Midbrain (tissue), 1 donor: ENCODE measurements around the gene ABO.
"Not testable (repeated sequence)": the region's sequence is repeated elsewhere in the genome, so short reads cannot be mapped to it uniquely, and the experiment has no call there.

Source experiments
- DNase-seq: peaks from one replicate; lab custom pipeline; 2025; lab: John Stamatoyannopoulos, UW

ABO gene

DNA sequence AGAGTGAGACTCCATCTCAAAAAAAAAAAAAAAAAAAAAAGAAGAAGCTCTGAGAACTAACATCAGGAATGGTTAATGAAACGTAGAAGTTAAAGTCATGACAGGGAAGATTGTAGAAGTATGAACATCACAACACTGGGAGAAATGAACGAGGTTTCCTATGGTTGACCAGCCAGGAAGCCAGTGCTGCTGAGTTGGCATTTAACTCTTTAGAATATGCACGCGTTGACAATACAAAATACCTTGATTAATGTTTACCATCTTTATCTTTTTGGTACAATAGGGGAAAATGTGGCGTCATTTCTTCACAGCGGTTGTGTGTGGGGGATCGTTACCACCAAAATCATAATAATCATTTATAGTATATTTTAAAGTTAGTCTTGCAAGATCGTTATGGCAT is 32.0 kb downstream of the ABO start:
- no peak for DNase-seq

DNA sequence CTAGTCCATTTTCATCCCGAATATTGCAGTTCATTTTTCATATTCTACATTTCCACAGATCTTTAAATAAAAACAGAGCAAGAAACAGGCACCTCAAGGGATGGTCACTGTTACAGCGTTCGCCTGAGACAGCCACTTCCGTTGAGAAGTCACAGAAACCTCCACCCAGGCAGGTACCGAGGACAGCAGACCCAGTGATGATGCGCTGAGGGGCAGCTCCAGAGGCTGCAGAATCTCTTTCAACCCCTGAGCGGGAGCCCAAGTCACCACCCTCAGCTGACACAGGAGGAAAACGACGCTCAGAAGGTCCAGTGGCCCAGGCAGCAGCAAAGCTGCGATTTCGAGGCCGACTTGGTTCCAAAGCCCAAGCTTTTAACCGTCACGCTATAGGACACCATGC is 32.8 kb downstream of the ABO start:
- DNase-seq, result no peak

GRCh38 chr9:133239533-133240090 is 35.4 kb downstream of the ABO start:
- DNase-seq, result no peak

DNA sequence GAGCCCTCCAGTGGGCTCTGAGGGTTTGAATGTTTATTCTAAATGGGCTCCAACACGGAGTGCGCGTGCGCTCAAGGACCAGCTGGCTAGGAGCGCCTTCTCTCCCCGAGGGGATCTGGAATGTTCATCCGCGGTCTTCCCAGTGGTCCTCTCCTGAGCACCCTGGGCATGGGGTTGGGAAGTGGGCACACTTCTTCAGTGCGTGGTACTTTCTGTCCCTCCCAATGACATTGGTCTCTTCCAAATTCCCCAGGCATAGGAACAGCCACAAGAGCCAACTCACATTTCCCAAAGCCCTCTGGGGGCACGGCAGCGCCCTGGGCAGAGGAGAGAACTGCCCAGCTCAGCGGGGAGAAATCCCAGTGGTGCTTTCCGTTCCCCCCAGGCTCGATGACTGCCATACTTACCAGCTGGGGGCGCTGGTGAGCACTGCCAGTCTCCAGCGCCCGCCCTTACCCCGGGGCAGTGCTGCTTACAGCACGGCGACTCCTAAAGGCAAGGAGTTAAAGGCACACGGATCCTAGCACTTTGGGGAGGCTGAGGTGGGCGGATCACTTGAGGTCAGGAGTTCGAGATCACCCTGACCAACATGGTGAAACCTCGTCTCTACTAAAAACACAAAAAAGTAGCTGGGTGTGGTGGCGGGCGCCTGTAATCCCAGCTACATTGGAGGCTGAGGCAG is 36.0 kb downstream of the ABO start:
- peak; percentile 6 for DNase-seq

DNA sequence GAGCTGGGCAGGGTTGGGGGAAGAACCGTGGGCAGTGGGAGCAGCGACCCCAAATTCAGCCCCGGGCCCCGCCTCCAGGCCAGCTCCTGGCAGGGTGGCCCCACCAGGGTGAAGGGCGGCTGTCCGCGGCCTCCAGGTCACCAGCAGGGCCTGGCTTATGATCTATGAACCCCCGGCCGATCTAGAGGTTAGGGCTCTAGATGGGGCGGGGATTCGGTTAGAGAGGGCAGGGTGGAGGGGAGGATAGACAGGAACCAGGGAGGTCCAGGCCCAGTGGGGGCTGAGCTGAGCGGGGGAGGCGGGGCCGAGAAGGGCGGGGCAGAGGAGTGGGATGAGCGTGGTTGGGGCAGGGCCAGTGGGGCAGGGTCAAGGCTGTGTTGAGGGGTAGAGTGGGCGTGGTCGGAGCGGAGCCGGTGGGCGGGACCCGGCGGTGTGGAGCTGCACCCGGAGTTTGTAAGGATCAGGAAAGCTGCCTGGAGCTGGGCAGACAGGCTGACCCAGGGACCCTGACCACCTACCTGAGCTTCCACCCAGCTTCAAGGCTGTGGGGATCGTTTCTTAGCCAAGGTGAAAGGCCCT is 36.6 kb downstream of the ABO start:
- no peak for DNase-seq

DNA sequence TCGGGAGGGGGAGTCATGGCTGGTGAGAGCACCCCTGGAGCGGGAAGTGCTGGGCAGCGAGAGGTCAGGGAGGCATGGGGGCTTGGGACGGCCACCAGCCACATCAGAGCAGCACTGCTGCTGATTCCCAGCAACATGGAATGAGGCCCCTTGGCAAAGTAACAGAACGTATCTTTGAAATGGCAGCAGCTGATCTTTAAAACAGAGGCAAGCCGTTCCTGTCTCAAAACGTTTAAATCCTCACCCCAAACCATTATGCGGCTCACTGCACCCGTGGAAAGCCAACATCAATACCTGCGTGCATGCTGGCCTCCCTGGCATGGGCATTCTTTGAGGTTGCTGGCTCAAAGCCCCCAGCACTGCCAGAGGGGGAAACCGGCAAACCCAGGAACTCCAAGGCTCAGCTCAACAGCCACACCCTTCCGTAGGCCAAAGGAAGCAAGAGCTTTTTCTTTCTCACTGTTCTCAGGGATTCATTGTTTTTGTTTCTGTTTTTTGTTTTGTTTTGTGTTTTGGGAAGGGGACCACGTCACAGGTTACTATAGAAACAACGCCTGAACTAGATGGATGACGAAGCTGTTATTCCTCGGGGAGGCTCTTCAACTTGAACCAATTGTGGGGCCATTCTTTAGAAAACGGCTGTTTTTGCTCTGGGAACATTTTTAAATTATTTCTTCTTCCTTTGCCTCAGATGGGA is 37.8 kb downstream of the ABO start:
- DNase-seq, result no peak

GRCh38 chr9:133236291-133237034 is 38.5 kb downstream of the ABO start:
- not testable (repeated sequence) for DNase-seq

DNA sequence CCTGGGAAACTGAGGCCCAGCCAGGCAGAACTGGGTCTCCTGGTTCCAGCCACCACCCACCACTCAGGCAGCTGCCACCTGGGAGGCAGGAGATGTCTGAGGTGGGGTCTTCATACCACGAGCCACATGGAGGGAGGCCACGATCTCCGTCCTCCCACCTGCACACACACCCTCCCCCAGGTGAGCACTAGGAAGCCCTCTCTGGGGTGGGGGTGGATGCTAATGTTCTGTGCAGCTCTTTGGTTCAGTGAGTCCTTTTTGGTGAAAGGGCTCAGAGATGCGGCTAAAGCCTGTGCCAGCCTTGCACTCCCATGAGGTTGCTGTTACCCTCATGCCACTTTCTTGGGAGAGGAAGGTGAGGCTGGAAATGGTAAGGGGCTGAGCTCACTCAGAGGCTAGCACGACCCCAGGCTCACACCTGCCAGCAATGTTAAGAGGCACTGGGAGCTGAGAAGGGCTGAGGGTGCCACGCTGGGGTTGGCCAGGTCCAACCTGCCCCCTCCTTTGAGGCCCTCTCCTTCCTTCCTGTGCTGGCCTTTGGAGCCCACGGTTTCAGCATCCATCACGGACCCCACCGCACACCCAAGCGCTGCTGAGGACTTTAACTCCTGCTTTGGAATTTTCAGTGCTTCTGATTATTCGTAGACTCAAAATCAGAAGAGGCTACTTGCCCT is 39.3 kb downstream of the ABO start:
- no peak for DNase-seq

- DNase-seq, result no peak
Observed at GRCh38 chr9:133234577-133235322, 40.3 kb downstream of the ABO start.

DNA sequence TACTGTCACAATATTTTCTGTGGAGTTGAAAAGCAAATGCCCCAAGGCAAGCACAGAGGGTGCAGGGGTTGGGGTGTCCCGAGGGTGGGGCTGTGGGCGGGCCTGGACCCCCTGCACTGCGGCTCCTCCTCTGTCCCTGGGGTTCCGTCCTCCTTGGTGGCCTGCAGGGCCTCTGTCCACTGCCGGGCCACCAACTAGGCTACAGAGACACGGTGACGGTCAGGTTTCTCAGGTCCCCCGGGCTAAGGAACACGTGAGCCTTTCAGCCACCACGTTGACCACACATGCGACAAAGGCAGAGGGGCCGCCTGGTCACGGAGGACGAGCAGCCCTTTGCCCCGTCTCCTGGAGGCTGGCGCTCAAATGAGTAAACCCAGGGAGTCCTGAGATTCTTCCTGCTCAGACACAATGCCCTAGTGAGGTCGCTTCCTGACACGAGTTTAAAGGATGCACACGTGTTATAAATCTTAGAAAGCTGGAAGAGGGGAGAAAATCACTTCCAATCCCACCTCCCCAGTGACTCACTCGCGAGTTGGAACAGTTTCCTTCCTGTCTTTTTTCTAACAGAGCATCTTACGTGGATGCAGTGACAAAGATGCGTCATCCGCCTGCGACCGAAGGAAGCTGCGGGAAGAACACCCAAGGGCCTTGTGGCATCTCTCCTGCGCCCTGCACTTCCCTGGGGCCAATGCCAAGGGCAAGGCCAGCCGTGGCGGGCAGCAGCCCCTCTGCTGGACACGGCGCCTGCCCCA is 41.1 kb downstream of the ABO start:
- no peak for DNase-seq

DNA sequence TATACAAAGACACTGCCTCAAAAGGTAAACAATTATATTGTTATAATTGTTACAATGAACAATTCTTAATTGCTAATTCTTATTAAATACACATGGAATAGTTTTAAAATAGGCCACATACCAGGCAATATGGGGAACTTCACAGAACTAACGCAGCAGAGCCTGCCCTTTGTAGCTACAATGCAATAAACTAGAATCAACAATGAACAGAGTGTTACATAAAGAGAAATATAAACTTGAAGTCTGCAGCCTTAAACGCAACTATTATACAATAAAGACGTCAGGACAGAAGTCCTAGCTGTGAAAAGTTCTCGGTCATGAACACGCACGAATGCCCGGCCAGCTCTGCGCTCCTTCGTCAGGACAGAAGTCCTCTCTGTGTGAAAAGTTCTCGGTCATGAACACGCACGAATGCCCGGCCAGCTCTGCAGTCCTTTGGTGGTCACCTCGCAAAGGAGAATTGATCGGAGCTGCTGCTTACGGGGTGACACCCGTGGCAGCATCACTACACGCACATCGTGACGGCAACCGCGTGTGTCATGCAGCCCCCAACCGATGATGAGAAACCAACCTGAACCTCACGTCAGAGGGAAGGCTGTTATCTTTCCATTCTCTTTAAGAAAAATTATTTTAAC is 43.0 kb downstream of the ABO start:
- not testable (repeated sequence) for DNase-seq

GRCh38 chr9:133230514-133230913 is 44.5 kb downstream of the ABO start:
- DNase-seq, result not testable (repeated sequence)

DNA sequence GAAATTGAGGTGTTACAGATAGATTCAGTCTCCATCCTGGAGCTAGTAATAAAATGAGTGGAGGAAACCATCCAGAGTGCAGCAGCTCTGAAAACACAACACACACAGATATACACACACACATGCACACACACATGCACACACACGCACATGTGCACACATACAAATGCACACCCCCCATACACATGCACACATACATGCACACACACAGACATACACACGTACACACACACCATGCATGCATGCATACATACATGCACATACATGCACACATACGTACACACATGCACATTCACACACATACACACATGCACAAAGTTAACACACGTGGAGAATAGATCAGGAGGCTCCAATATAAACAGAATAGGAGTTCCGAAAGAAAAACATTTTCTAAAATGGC is 44.9 kb downstream of the ABO start:
- no peak for DNase-seq

DNA sequence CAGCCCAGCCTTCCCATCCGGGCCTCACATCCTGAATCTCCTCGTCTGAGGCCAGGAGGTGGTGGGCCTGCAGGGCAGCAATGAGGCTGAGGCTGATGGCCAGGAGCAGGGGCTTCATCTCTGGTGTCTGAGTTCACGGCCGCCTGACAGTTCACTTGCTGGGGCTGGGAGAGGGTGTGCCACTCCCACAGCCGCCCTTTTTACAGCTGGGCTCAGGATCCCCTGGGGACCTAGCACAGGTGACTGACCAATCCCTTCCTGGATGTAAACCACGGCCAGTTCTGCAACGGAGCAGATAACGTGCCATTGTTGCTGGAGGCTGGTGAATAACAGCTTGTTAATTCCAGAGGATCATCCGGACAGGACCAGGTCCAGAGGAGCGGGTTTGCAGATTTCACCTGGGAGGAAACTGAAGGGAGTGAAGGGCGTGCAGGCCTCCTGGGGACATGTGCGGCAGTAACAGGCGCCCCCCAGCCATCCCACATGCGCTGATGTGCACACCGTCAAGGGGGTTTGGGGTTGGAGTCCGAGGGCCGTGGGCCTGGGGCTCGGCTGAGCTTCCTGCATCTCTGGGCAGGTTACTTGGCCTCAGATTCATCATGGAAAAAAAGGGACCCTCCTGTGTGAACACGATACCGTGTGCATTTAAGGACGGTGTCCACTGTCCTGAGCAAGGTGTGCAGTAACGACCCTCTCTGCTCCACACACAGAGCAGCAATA is 46.4 kb downstream of the ABO start:
- not testable (repeated sequence) for DNase-seq

- not testable (repeated sequence) for DNase-seq
Observed at GRCh38 chr9:133227996-133228395, 47.0 kb downstream of the ABO start.

- no peak for DNase-seq
Observed at GRCh38 chr9:133227242-133227860, 47.6 kb downstream of the ABO start.

DNA sequence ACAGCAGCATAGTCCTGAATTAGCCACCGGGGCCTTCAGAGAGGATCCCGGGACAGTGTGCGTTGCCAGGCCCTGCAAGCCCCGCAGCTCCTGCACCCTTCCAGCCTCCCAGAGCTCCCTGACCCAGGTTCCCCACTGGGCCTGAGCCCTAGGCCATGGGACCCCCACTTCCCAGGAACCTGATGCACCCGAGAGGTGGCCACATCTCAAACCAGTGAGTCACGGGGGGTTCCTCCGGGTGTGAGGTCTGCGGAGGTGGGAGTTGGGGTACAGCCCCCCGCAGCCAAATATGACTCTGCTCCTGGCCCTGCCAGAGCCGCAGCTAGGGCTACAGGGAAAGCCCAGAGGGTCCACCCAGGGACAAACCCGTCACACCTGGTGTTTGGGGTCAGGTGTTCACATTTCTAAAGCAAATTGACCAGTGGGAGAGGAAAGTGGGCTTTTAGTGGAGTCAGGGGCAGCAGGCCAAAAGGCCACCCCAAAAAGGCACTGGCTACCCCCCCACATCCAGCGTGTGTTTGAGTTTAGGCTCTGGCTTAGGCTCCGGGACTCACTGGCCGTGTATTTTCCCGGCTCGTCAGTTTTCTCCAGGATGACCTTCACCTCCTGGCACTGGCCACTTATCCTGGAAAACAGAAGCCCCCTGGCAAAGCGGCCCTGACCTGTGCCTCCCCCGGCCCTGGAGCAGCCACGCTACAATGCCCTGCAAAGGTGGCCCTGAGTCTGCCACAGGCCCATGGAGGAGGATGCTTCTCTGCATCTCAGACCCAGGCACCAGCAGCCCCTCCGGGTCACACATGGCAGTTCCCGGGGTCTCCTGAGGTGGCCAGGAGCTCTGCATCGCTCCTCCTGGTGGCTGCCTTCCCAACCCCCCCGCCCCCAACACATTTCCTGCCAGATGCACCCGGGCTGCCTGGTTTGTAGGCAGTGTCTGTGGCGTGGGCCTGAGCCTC is 48.5 kb downstream of the ABO start:
- no peak for DNase-seq
